H1 (cell line): Measurements from ENCODE around the gene PRRG2. TPM values are rescaled to one million over a fixed set of nuclear protein-coding genes. Genes with fewer than 3 reads are reported as not detected.
A peak's percentile ranks its signal among the peaks of the same experiment; 100 is the strongest.

ENCODE experiments used
- CTCF ChIA-PET: fragments of 300-600 bp; sonication (Branson Sonifier 250); formaldehyde crosslinking; loops from one replicate; lab custom pipeline; 2021; ENCODE audit not compliant: partially characterized antibody; lab: Charles Lee
- POLR2A ChIA-PET: fragments of 300-600 bp; sonication (Branson Sonifier 250); formaldehyde crosslinking; loops from one replicate; lab custom pipeline; 2021; ENCODE audit warnings: inconsistent platforms; ENCODE audit not compliant: partially characterized antibody; lab: Charles Lee
- DNase-seq, 2 experiments: peaks; one replicate each; pipeline versions ENCODE4 v3.0.0 to v3.0.0-alpha.2; 2010 to 2022; ENCODE audit warnings: low spot score in 2 of 2, low read depth in 1 of 2, mixed read lengths in 1 of 2
- FAIRE-seq: peaks from 2 replicates; lab custom pipeline; 2011; peaks lifted over from hg19 to GRCh38; lab: Jason Lieb, UNC
- H2AFZ ChIP-seq: 2 replicates; pipeline ENCODE4 v1.8.1; 2012; ENCODE audit warnings: low read length, inconsistent platforms
- H2AK5ac ChIP-seq: 2 replicates; pipeline ENCODE4 v1.6.1; 2013; ENCODE audit warnings: low read depth, low read length
- H2BK120ac ChIP-seq: replicated peaks from 2 replicates; pipeline ENCODE3; 2013; ENCODE audit warnings: low read depth, low read length, inconsistent platforms
- H2BK12ac ChIP-seq: 2 replicates; pipeline ENCODE4 v1.6.1; 2013; ENCODE audit warnings: low read depth, low read length
- H2BK15ac ChIP-seq: 2 replicates; pipeline ENCODE4 v1.6.1; 2013; ENCODE audit warnings: low read length
- H2BK20ac ChIP-seq: 2 replicates; pipeline ENCODE4 v1.6.1; 2013; ENCODE audit warnings: low read length
- H2BK5ac ChIP-seq: 2 replicates; pipeline ENCODE4 v1.6.1; 2013; ENCODE audit warnings: low read depth, low read length
- H3K14ac ChIP-seq: 2 replicates; pipeline ENCODE4 v1.6.1; 2013; ENCODE audit warnings: inconsistent platforms; ENCODE audit not compliant: insufficient read length
- H3K18ac ChIP-seq: 2 replicates; pipeline ENCODE4 v1.6.1; 2013; ENCODE audit warnings: low read length; ENCODE audit errors: extremely low read depth
- H3K23ac ChIP-seq: 2 replicates; pipeline ENCODE4 v1.6.1; 2013; ENCODE audit warnings: inconsistent platforms; ENCODE audit not compliant: insufficient read length
- H3K23me2 ChIP-seq: 2 replicates; pipeline ENCODE4 v1.6.1; 2013; ENCODE audit warnings: low read depth, low read length
- H3K27ac ChIP-seq: 2 replicates; pipeline ENCODE4 v1.6.1; 2011; ENCODE audit warnings: low read depth, low read length, inconsistent platforms
- H3K27me3 ChIP-seq, 4 experiments: replicated peaks in 1 of 4; 1 replicate in 1 of 4; 2 replicates in 3 of 4; pipeline versions ENCODE4 v1.6.1 to v1.8.1; 2011 to 2013; ENCODE audit warnings: low read length in 3 of 4, mild to moderate bottlenecking in 3 of 4, inconsistent platforms in 2 of 4, mixed read lengths in 2 of 4, moderate library complexity in 1 of 4; ENCODE audit not compliant: control insufficient read depth in 3 of 4, insufficient read depth in 3 of 4; ENCODE audit errors: extremely low read depth in 1 of 4
- H3K36me3 ChIP-seq, 4 experiments: 2 replicates each; pipeline versions ENCODE4 v1.6.1 to v1.8.1; 2011 to 2013; ENCODE audit warnings: mild to moderate bottlenecking in 4 of 4, low read length in 3 of 4, moderate library complexity in 2 of 4, control low read depth in 1 of 4, inconsistent platforms in 1 of 4; ENCODE audit not compliant: insufficient read depth in 4 of 4, control insufficient read depth in 2 of 4
- H3K4ac ChIP-seq: replicated peaks from 2 replicates; pipeline ENCODE3; 2013; ENCODE audit warnings: low read length, low read depth, mixed read lengths, inconsistent platforms; ENCODE audit not compliant: insufficient read length
- H3K4me1 ChIP-seq, 4 experiments: replicated peaks in 1 of 4; 1 replicate in 1 of 4; 2 replicates in 3 of 4; pipeline versions ENCODE4 v1.6.1 to v1.8.1; 2011 to 2013; ENCODE audit warnings: low read length in 3 of 4, inconsistent platforms in 2 of 4, mixed read lengths in 1 of 4; ENCODE audit not compliant: insufficient read depth in 4 of 4, control insufficient read depth in 3 of 4
- H3K4me2 ChIP-seq, 2 experiments: 2 replicates each; pipeline versions ENCODE4 v1.6.1 to v1.8.1; 2011 to 2013; ENCODE audit warnings: low read depth in 2 of 2, low read length in 2 of 2, control low read depth in 1 of 2, inconsistent platforms in 1 of 2, mild to moderate bottlenecking in 1 of 2; ENCODE audit not compliant: insufficient read depth in 1 of 2
- H3K4me3 ChIP-seq, 4 experiments: fragments of 200-600, 300-600 bp in 1 of 4; sonication (generic), shearing (Covaris generic), sonication (Bioruptor Twin) in 1 of 4; 2 replicates each; pipeline versions ENCODE4 v1.5.1 to v1.8.1; 2011 to 2016; ENCODE audit warnings: low read length in 4 of 4, low read depth in 3 of 4, control low read depth in 2 of 4, inconsistent platforms in 2 of 4, mild to moderate bottlenecking in 2 of 4, mixed read lengths in 1 of 4, moderate library complexity in 1 of 4; ENCODE audit not compliant: insufficient read depth in 2 of 4; ENCODE audit errors: extremely low read depth in 1 of 4
- H3K56ac ChIP-seq: replicated peaks from 2 replicates; pipeline ENCODE3; 2013; ENCODE audit warnings: low read depth, mild to moderate bottlenecking, mixed read lengths, low read length, inconsistent platforms; ENCODE audit not compliant: insufficient read length
- H3K79me1 ChIP-seq: 2 replicates; pipeline ENCODE4 v1.6.1; 2013; ENCODE audit warnings: low read depth, low read length, control low read depth
- H3K79me2 ChIP-seq, 2 experiments: 2 replicates each; pipeline versions ENCODE4 v1.6.1 to v1.8.1; 2012 to 2013; ENCODE audit warnings: low read length in 2 of 2, mild to moderate bottlenecking in 2 of 2, inconsistent platforms in 1 of 2; ENCODE audit not compliant: insufficient read depth in 2 of 2, control insufficient read depth in 1 of 2
- H3K9ac ChIP-seq, 4 experiments: replicated peaks in 1 of 4; 1 replicate in 1 of 4; 2 replicates in 3 of 4; pipeline versions ENCODE4 v1.6.1 to v1.8.1; 2011 to 2013; ENCODE audit warnings: low read depth in 3 of 4, low read length in 3 of 4, control low read depth in 2 of 4, mild to moderate bottlenecking in 2 of 4, moderate library complexity in 2 of 4, inconsistent platforms in 1 of 4; ENCODE audit errors: extremely low read depth in 1 of 4
- H3K9me3 ChIP-seq, 2 experiments: 2 replicates each; pipeline versions ENCODE4 v1.6.1 to v1.8.1; 2012 to 2013; ENCODE audit warnings: mild to moderate bottlenecking in 2 of 2, moderate library complexity in 2 of 2, control low read depth in 1 of 2, inconsistent platforms in 1 of 2, low read depth in 1 of 2, low read length in 1 of 2, mixed read lengths in 1 of 2; ENCODE audit not compliant: insufficient read depth in 2 of 2
- H4K20me1 ChIP-seq, 2 experiments: replicated peaks in 1 of 2; 2 replicates each; pipeline versions ENCODE3 to v1.8.1; 2011 to 2013; ENCODE audit warnings: inconsistent platforms in 2 of 2, low read length in 2 of 2, mild to moderate bottlenecking in 1 of 2; ENCODE audit not compliant: insufficient read depth in 2 of 2, control insufficient read depth in 1 of 2
- H4K5ac ChIP-seq: 2 replicates; pipeline ENCODE4 v1.6.1; 2013; ENCODE audit warnings: low read length, low read depth, mixed read lengths, inconsistent platforms; ENCODE audit not compliant: insufficient read length
- H4K8ac ChIP-seq: 2 replicates; pipeline ENCODE4 v1.8.0; 2013; ENCODE audit warnings: mild to moderate bottlenecking, moderate library complexity, low read length, inconsistent platforms; ENCODE audit not compliant: insufficient read depth; ENCODE audit errors: extremely low read depth
- H4K91ac ChIP-seq: replicated peaks from 2 replicates; pipeline ENCODE3; 2013; ENCODE audit warnings: low read length, mixed read lengths, inconsistent platforms; ENCODE audit not compliant: insufficient read length
- KDM4A ChIP-seq: IDR thresholded peaks from one replicate; pipeline ENCODE4 v1.7.1; 2012; ENCODE audit warnings: low read depth, mild to moderate bottlenecking, moderate library complexity, low read length, inconsistent platforms; ENCODE audit not compliant: severe bottlenecking
- MAFK ChIP-seq: IDR thresholded peaks from 2 replicates; pipeline ENCODE4 v1.6.1; 2012; ENCODE audit warnings: low read depth, mild to moderate bottlenecking, improper control_type of control experiment, low read length
- POLR2AphosphoS5 ChIP-seq: IDR thresholded peaks from 2 replicates; pipeline ENCODE4 v1.6.1; 2011; ENCODE audit warnings: low read depth, low read length
- SIN3A ChIP-seq, 2 experiments: IDR thresholded peaks in 1 of 2; conservative IDR thresholded peaks in 1 of 2; 2 replicates each; pipeline ENCODE4 v1.6.1; 2011 to 2012; ENCODE audit warnings: low read length in 2 of 2, improper control_type of control experiment in 1 of 2, low read depth in 1 of 2, mild to moderate bottlenecking in 1 of 2
- WGBS, 2 experiments: shearing (Covaris generic) in 1 of 2; methylation state at CpG; one replicate each; pipeline versions ENCODE4 v1.1.6 to v1.1.7; 2013 to 2015; ENCODE audit warnings: low lambda C conversion rate in 2 of 2, mixed read lengths in 2 of 2, inconsistent platforms in 1 of 2, low coverage in 1 of 2, missing lambda C conversion rate in 1 of 2; ENCODE audit not compliant: insufficient replicate concordance in 2 of 2, insufficient coverage in 1 of 2, insufficient read length in 1 of 2; ENCODE audit errors: extremely low coverage in 1 of 2, missing lambda C conversion rate in 1 of 2; 5-methylcytosine and 5-hydroxymethylcytosine counted together
- polyA plus RNA-seq, 7 experiments: library from polyadenylated mRNA; depleted of rRNA in 3 of 7; stranded (reverse) in 5 of 7; unstranded in 2 of 7; fragments of >200 nt in 5 of 7; fragments of 200-250 nt in 2 of 7; gene quantifications; 1 replicate in 5 of 7; 2 replicates in 1 of 7; 4 replicates in 1 of 7; pipeline versions ENCODE4 v1.2.1 to v1.2.3, GENCODE V29; 2011 to 2013; ENCODE audit warnings: missing spikeins in 2 of 7, mixed read lengths in 2 of 7
- total RNA-seq: library from RNA; stranded (reverse); fragmentation: NEBNext Ultra II Directional; extraction: Animal tissue kit (Norgen Biotek cat#: 25700); gene quantifications from 2 replicates; pipeline ENCODE4 v1.2.1, GENCODE V29; 2021

The PRRG2 gene
- total and polyA plus RNA-seq, 2 of the 8 experiments (the other 6 are each of a cell fraction or from before 2014, with no cell fraction given) = 4.1 to 5.6 TPM

DNA sequence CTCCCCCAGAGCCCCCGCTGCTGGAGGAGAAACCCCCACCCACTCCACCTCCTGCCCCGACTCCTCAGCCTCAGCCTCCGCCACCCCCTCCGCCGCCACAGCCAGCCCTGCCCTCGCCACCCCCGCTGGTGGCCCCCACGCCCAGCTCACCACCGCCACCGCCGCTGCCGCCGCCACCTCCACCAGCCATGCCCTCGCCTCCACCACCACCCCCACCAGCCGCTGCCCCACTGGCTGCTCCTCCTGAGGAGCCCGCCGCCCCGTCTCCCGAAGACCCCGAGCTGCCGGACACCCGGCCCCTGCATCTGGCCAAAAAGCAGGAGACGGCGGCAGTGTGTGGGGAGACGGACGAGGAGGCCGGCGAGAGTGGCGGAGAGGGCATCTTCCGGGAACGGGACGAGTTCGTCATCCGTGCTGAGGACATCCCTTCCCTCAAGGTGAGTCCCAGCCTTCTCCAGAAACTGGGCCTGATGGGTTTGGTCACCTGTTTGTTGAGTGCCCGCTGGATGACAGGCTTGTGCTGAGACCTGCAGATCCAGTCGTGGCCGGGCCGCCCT, 20.4 kb downstream of the PRRG2 start:
- peaks cover 22 to 83% (median 61%) of the 10 kb centered on the region in 4 experiments for H3K36me3 ChIP-seq
- CTCF ChIA-PET = interaction anchor here (0.8 to 1.3 kb wide), 4 partner anchors 10 to 79 kb away, joined by 3 to 4 read pairs (median 3); no protein-coding TSS in a partner anchor
- no peaks in the 10 kb centered on the region for H3K23me2 ChIP-seq

More for the DNA sequence above, 20.4 kb downstream of the PRRG2 start:
- peaks cover 0 to 24% of the 10 kb centered on the region in 2 experiments for H4K20me1 ChIP-seq
- FAIRE-seq (no peak), DNase-seq (no peak)
- H3K18ac ChIP-seq = no peak overlapping the region
- H2AK5ac ChIP-seq = no peak overlapping the region
- no peak overlapping the region for H3K27ac ChIP-seq
- no peak overlapping the region for H3K23ac ChIP-seq
- WGBS, 2 experiments = 96% methylated on average over 25 of the region's 38 CpGs; no CpG with 5 or more reads in 1 of the 2 experiments
- H3K14ac ChIP-seq = no peak overlapping the region
- TF ChIP-seq KDM4A (no peak), SIN3A (conservative IDR thresholded peaks at IDR 0.05 in 1 of 2, IDR thresholded peaks at IDR 0.05 in 1 of 2; ENCODE audit: low read depth in 1 of 2, low read length in 2 of 2) (no peak), POLR2AphosphoS5 (peak; percentile 22; the same call in 1 of the 2 replicates), MAFK (no peak)
- H3K79me1 ChIP-seq = no peaks in the 10 kb centered on the region; the same call in none of the 2 replicates
- no peak overlapping the region for H2BK15ac ChIP-seq
- no peak overlapping the region for H3K4me2 ChIP-seq
- no peak overlapping the region for H2BK120ac ChIP-seq
- H3K4me3 ChIP-seq = no peak overlapping the region
- no peak overlapping the region for H3K56ac ChIP-seq
- no peaks in the 10 kb centered on the region for H3K4me1 ChIP-seq
- no peaks in the 10 kb centered on the region for H3K27me3 ChIP-seq
- no peak overlapping the region for H2BK20ac ChIP-seq
- H4K8ac ChIP-seq = no peak overlapping the region; the same call in 1 of the 2 replicates
- POLR2A ChIA-PET = interaction anchor here (0.6 to 50.7 kb wide), 3 partner anchors 0 to 29 kb away, joined by 3 to 840 read pairs (median 840); partner anchors contain the start of genes PRR12, RRAS and SCAF1
- no peak overlapping the region for H2BK5ac ChIP-seq
- H3K4ac ChIP-seq = no peak overlapping the region
- H2BK12ac ChIP-seq = no peak overlapping the region
- H3K9ac ChIP-seq = no peak overlapping the region
- H4K5ac ChIP-seq = no peak overlapping the region
- H4K91ac ChIP-seq = no peak overlapping the region
- H3K79me2 ChIP-seq = peaks cover 4 to 72% of the 10 kb centered on the region in 2 experiments; a peak in 2 of 4 replicates
- H2AFZ ChIP-seq = no peak overlapping the region
- H3K9me3 ChIP-seq = no peaks in the 10 kb centered on the region
